ENCODE results near the gene PDXP.

DNA sequence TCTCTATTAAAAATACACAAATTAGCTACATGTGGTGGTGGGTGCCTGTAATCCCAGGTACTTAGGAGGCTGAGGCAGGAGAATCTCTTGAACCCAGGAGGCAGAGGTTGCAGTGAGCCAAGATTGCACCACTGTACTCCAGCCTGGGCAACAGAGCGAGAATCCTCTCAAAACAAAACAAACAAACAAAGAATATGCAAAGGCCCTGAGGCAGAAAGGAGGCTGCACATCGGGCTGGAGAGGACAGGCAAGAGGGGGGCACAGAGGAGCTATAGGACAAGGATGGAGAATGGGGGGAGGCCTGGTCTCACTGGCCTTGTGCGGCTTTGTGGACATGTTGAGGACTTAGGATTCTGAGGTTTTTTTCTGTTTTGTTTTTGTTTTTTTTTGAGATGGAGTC is 46.7 kb downstream of the PDXP start:
- TF ChIP-seq EZH2 (IDR thresholded peaks at IDR 0.05; ENCODE audit: borderline replicate concordance, low read depth, low read length, severe bottlenecking) (no peak), POLR2A (IDR thresholded peaks at IDR 0.05; ENCODE audit: low read depth, low read length) (no peak), MYC (IDR thresholded peaks at IDR 0.05; ENCODE audit: low read depth, low read length) (no peak)
- TF ChIP-seq, protein P1, sequence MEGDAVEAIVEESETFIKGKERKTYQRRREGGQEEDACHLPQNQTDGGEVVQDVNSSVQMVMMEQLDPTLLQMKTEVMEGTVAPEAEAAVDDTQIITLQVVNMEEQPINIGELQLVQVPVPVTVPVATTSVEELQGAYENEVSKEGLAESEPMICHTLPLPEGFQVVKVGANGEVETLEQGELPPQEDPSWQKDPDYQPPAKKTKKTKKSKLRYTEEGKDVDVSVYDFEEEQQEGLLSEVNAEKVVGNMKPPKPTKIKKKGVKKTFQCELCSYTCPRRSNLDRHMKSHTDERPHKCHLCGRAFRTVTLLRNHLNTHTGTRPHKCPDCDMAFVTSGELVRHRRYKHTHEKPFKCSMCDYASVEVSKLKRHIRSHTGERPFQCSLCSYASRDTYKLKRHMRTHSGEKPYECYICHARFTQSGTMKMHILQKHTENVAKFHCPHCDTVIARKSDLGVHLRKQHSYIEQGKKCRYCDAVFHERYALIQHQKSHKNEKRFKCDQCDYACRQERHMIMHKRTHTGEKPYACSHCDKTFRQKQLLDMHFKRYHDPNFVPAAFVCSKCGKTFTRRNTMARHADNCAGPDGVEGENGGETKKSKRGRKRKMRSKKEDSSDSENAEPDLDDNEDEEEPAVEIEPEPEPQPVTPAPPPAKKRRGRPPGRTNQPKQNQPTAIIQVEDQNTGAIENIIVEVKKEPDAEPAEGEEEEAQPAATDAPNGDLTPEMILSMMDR (IDR thresholded peaks at IDR 0.05; ENCODE audit: extremely low read depth in 1 of 2, insufficient read depth in 1 of 2, low read depth in 1 of 2, low read length in 2 of 2), result no peak
- TF ChIP-seq, protein P2, sequence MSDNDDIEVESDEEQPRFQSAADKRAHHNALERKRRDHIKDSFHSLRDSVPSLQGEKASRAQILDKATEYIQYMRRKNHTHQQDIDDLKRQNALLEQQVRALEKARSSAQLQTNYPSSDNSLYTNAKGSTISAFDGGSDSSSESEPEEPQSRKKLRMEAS (IDR thresholded peaks at IDR 0.05; ENCODE audit: insufficient read depth, insufficient read length), result no peak

Data from endothelial cell of umbilical vein (primary cell).